ENCODE measurements around the gene RAVER2.
"Not testable (repeated sequence)": the region's sequence is repeated elsewhere in the genome, so short reads cannot be mapped to it uniquely, and the experiment has no call there.

The RAVER2 gene

GRCh38 chr1:64814427-64814826 lies 69.6 kb downstream of the RAVER2 start:
- DNase-seq, result no peak

- DNase-seq, result not testable (repeated sequence)
These were observed 72.5 kb downstream of the RAVER2 start for GRCh38 chr1:64817364-64817763.

- DNase-seq, result not testable (repeated sequence)
These were observed 75.7 kb downstream of the RAVER2 start for GRCh38 chr1:64820572-64820971.

GRCh38 chr1:64822621-64823020 lies 77.7 kb downstream of the RAVER2 start:
- no peak for DNase-seq

DNA sequence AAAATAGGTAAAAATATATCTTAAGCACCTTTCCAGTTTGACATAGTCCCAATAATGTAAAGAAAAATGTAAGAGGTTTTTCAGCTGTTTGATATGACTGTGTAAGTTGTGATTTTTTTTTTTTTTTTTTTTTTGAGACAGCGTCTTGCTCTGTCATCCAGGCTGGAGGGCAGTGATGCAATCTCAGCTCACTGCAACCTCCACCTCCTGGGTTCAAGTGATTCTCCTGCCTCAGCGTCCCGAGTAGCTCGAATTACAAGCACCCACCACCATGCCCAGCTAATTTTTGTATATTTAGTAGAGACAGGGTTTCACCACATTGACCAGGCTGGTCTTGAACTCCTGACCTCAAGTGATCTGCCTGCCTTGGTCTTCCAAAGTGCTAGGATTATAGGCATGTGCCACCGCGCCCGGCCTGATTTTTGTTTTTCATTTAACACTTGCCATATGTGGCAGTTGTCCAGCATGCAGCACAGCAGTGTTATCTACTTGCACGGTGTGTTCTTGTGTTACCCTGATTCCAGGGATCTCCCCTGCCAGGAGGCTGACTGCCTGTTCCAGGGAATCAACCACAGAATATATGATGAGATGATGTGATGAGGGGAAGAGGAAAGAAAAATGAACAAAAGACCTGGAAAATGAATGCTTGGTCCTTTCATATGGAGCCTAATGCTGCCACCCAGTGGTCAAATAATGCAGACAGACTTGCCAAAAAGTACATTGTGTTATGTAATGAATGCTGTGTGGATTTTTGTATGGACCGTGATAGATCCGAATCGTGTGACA lies 79.0 kb downstream of the RAVER2 start:
- peak; percentile 81 for DNase-seq

DNA sequence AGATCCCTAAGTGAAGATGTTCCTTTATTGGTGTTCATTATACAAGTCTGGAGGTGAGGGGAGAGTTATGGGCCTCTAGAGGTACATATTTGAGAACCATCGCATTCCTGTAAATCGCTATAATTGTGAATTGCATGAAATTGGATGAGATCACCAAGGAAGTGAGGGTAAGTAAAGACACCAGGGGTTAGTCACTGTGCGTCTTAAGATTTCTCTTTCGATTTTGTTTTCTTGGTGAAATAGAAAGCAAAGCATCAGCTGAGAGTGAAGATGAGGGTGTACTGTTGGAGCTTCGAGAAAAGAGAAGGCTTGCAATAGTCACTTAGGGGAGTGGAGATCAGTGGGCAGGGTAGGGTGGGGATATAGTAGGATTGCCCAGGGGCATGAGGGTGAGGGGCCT lies 82.1 kb downstream of the RAVER2 start:
- peak; percentile 85 for DNase-seq

GRCh38 chr1:64828829-64829228 lies 84.0 kb downstream of the RAVER2 start:
- peak; percentile 65 for DNase-seq

DNA sequence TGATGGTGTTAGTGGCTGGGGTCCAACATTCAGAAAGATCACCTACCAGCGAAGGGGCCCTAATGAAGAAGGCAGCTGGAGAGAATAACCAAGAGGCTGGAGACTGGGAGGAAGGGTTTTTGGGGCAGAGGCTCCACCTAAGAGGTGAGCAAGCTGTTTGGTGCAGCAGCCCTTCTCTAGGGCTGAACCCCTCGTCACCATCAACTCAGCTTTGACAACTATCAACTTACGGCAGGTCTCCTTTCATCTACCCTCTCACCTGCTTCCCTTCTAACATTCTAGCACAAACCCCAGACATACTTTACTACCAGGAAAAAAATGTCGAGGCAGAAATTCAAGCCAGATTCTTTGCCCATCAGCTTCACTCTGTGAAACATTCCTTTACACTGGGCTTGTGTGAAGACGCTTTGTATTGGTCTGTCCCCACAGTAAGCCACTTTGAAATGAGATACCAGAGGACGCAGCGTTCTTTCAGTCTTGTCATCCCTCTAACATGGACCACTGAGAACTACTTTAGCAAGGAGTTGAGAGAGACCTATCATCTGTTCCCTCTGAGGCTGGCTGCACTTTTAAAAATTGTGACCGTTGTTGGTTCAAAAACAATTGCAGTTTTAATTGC lies 84.6 kb downstream of the RAVER2 start:
- DNase-seq, result no peak

- no peak for DNase-seq
These were observed 85.3 kb downstream of the RAVER2 start for GRCh38 chr1:64830030-64830651.

- DNase-seq, result no peak
These were observed 89.9 kb downstream of the RAVER2 start for GRCh38 chr1:64834734-64835133.

DNA sequence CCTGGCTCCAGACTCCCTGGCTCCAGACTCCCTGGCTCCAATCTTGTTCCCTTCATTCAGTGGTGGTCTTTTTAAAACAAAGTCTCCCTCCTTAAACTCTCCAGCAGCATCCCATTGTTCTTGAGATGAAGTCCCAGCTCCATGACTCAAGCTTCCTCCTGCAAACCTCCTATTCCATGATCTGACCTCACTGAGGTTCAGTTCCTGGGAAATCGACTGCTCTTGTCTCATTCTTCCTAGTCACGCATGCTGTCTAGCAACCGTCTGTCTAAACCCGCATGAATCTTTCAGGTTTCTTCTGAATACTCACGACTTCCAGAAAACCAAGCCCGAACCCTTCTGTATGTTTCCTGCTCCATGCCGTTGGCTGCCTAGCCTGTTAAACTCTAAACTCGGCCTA lies 91.9 kb downstream of the RAVER2 start:
- DNase-seq, result no peak

DNA sequence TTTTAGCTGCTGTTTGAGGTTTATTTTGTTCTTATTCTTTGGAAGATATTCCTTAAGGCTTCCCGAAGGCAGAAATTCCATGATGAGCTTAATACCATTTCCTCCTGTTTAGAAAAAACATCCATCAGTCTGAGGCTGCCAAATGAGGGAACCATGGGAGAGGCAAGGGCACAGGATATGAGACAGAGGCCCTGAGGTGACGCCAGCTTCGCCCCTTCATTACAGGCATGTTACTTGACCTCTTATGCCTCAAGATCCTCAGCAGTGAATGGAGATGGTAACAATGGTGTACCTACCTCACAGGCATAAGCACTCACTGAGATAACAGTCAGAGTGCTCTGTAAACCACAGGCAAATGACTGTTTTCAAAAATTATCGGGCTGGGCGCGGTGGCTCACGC lies 93.6 kb downstream of the RAVER2 start:
- DNase-seq, result no peak

DNA sequence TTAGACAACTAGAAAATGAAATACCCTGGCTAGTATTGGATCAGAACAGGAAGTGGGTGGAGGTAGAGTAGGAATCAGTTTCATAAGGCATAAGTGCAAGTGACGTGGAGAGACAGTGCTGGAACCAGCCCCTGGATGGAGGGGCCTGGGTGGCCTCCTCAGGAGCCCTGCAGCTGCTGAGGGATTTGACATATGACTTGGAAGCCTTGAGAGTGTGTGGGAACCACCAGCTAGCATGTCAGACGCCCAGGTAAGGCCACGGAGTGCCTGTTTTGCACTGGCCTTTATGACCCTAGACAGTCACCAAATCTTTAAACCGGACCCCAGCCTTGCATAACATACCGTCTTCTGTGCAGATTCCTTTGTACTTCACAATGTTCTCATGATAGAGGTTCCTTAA lies 94.4 kb downstream of the RAVER2 start:
- peak; percentile 25 for DNase-seq

DNA sequence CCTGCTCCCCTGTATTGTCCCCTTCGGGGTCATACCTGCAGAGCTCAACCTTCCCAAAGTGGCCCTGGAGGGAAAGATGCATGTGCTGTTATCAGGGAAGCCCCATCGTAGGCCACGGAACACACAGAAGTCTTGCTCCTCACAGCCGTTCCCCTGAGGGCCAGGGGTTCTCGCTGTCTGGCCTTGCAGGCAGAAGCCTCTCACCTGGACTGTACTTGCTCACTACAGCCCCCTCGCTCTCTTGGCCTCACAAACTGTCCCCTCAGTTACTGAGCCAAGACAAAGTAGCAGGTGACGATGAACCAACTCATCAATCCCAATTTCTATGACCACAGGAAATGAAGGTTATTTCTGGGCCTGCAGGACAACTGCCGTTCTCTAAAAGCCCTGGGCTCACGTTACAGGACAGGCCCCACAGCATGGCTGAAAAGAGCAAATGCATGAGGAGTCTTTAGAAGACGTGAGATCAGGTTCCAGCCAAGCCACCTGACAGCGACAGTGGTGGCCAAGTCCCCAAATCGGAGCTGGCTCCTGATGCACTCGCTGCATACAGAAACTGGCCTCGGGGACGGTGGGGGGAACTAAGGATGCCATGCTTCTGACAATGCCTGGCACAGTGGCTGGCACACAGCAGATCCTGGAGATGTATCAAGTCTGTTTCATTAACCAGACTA lies 95.0 kb downstream of the RAVER2 start:
- DNase-seq, result no peak

DNA sequence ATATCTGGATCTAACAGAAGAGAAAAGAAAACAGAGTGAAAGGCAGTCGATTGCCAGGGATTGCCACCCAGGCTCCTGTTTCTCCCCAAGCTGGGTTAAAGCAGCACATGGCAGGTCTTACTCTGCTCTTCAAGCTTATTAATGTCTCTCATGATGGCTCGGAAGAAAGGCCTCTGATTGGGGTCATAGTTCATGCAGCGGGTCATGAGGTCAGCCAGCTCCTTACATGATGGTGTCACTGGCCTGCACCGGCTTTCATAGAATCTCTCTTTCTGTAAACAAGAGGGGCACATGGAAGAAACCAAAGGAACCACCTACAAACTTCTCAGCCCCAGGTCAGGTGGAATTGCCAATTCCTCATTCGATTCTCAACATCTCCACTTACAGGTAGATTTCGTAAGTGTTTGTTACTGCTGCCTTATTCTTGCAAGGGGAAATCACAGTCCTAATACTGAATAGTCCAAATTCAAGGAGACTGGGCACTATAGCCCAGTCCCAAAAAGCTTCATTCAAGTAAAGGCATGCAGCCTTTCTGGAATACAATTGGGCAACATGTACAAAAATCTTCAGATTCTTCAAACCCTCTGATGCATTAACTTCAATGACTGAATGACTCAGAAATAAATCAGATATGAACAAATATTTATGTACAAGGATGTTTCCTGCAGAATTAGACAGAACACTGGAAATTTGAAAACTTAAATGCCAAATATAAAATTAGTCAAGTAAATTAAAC lies 96.6 kb downstream of the RAVER2 start:
- DNase-seq, result no peak

GRCh38 chr1:64842224-64842623 lies 97.3 kb downstream of the RAVER2 start:
- peak; percentile 60 for DNase-seq

DNA sequence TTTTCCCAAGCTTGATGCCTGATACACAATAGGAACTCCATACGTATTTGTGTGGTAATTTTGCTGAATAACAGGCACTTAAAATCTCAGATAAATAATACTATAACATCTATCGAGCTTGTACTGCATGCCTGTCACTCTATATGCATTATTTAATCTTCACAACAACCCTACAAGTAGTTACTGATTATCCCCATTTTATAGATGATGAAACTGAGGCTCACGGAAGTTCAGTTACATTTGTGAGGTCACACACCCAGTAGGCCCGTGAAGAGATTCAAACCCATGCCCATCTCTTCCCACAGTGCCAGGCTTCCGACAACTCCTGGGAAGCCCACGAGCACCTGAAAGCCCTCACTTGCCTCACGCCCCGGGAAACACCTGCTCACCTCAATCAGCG lies 98.8 kb downstream of the RAVER2 start:
- no peak for DNase-seq

GRCh38 chr1:64844175-64844574 lies 99.3 kb downstream of the RAVER2 start:
- no peak for DNase-seq

- no peak for DNase-seq
These were observed 99.7 kb downstream of the RAVER2 start for GRCh38 chr1:64844609-64845008.

GRCh38 chr1:64845831-64846425 lies 101.1 kb downstream of the RAVER2 start:
- no peak for DNase-seq

DNA sequence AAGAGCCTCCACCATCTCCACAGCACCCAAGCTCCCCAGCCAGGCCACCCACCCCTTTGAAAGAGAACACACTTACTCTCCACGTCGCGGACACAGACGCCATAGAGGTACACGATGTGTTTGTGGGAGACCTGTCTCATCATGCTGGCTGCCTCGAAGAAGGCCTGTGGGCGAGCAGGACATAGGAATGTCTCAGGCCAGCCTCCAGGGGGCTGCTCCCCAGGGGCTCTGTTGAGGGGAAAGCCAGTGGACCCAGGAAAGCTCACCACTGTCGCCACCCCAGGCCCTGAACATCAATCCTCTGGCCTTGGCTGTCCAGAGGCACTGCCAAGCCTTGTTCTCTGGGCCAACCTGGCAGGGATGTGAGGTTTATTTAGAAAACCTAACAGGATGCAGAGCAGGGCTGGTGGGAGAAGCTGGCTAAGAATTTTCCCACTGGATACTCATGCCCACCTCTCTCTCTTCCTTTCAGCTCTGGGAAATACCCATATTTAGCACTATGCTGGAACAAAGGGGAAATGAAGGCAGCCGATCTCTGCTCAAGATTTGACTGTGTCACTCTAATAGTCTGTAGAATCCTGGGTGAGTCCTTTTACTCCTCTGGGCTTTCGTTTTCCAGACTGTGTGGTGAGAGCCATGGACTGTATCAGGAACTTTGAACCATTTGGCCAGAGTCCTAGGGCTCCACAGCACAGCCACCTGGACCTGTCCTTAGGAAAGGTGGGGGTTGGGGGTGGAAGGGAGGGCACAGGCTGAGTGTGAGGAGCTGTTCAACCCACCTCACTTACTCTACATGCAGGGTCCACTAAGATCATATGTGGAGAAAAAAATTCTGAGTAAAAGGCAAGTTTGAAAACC lies 101.9 kb downstream of the RAVER2 start:
- DNase-seq, result no peak

- DNase-seq, result no peak
These were observed 102.8 kb downstream of the RAVER2 start for GRCh38 chr1:64847666-64848065.
